Epidermal melanocyte (primary cell): ENCODE data around the gene USP24.
A peak's percentile ranks its signal among the peaks of the same experiment; 100 is the strongest.
"Not testable (repeated sequence)": the region's sequence is repeated elsewhere in the genome, so short reads cannot be mapped to it uniquely, and the experiment has no call there.

Source experiments
- DNase-seq: peaks from one replicate; pipeline ENCODE4 v3.0.0; 2011; ENCODE audit warnings: low spot score; ENCODE audit not compliant: insufficient read length

Gene USP24

GRCh38 chr1:55040083-55040932 is 174.9 kb downstream of the USP24 start:
- no peak for DNase-seq

DNA sequence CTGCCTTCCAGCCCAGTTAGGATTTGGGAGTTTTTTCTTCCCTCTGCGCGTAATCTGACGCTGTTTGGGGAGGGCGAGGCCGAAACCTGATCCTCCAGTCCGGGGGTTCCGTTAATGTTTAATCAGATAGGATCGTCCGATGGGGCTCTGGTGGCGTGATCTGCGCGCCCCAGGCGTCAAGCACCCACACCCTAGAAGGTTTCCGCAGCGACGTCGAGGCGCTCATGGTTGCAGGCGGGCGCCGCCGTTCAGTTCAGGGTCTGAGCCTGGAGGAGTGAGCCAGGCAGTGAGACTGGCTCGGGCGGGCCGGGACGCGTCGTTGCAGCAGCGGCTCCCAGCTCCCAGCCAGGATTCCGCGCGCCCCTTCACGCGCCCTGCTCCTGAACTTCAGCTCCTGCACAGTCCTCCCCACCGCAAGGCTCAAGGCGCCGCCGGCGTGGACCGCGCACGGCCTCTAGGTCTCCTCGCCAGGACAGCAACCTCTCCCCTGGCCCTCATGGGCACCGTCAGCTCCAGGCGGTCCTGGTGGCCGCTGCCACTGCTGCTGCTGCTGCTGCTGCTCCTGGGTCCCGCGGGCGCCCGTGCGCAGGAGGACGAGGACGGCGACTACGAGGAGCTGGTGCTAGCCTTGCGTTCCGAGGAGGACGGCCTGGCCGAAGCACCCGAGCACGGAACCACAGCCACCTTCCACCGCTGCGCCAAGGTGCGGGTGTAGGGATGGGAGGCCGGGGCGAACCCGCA is 175.7 kb downstream of the USP24 start, which contains the start of gene PCSK9:
Gene PCSK9, plus strand, starts transcription at position 207 of the 741 bp plus-strand sequence. Its CDS starts 290 bp downstream, at position 497.
- DNase-seq = no peak

GRCh38 chr1:55038974-55039341 is 176.2 kb downstream of the USP24 start:
- DNase-seq = no peak

GRCh38 chr1:55038552-55038838 is 176.7 kb downstream of the USP24 start:
- DNase-seq = no peak

- DNase-seq = no peak
Measured at GRCh38 chr1:55037733-55038551, 177.2 kb downstream of the USP24 start.

- DNase-seq = no peak
Measured at GRCh38 chr1:55035904-55036303, 179.3 kb downstream of the USP24 start.

DNA sequence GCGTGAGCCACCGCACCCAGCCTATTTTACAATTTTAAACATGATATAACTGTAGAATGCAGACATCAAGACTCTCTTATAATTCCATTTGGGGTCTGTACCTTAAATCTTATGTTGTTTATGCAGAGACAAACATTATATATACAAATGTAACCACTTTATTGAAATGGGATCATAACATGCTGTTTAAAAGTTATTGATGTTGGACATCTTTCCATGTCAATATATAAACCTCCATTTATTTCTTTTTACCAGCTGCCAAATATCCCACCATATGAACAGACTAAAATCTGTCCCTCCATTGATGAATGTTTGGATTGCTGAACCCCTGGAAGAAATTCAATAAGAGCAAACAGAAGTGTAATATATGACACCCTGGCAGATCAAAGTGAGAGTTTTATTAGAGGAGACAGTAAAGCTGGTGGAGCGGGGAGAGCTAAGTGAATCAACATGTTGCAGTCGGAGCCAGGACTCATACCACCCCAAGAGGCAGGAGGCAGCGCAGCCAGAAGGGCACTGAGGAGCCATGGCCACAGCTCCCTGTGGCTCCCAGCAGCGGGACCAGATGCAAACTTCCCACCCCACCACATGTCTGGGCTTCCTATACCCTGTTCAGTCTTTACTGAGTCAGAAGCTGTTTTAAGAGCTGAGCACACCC is 180.6 kb downstream of the USP24 start:
- no peak for DNase-seq

- DNase-seq = no peak
Measured at GRCh38 chr1:55033265-55033614, 181.9 kb downstream of the USP24 start.

DNA sequence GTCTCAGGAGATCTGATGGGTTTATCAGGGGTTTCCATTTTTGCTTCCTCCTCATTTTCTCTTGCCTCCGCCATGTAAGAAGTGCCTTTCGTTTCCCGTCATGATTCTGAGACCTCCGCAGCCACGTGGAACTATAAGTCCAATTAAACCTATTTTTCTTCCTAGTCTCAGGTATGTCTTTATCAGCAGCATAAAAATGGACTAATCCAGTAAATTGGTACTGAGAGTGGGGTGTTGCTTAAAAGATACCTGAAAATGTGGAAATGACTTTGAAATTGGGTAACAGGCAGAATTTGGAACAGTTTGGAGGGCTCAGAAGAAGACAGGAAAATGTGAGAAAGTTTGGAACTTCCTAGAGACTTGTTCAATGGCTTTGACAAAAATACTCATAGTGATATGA is 184.1 kb downstream of the USP24 start:
- not testable (repeated sequence) for DNase-seq

GRCh38 chr1:55026682-55027081 is 188.5 kb downstream of the USP24 start:
- not testable (repeated sequence) for DNase-seq

DNA sequence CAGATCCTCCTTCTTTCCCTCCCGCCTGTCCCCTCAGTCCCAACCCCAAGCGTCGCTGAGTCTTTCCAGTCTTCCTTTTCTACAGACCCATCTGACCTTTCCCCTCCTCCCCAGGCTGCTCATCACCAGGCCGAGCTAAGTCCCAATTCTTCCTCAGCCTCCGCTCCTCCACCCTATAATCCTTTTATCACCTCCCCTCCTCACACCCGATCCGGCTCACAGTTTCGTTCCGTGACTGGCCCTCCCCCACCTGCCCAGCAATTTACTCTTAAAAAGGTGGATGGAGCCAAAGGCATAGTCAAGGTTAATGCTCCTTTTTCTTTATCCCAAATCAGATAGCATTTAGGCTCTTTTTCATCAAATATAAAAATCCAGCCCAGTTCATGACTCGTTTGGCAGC is 191.0 kb downstream of the USP24 start:
- not testable (repeated sequence) for DNase-seq

DNA sequence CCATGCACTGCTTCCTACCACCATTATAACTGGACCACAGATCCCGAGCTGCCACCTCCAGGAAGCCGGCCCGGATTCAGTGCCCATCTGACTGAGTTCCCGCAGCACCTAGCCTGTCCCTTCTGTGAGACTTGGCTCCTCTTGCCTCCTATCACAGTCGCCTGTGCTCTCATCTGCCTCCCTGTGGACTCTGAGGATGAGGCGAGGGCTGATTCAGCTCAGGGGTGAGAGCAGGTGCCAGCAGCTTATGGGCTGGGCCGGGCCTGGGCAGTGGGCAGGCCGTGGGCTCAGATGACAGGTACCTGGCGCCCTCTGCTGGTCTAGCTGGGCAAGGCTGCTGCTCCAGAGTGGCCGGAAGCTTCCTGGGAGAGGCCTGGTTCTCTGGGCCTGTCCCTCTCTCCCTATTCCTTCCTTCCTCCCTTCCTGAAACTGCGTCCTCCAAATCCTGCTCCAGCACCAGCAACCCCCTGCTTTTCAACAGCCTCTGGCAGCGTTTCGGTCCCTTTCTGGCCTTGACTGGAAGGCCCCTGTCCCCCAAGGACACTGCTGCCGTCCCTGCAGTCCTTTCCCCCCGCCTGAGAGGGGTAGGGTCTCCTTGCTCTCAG is 193.1 kb downstream of the USP24 start:
- peak; percentile 75 for DNase-seq

GRCh38 chr1:55018395-55018794 is 196.8 kb downstream of the USP24 start:
- DNase-seq = no peak
